H1 (cell line): ENCODE data around the gene NCAPG2. TPM values are rescaled to one million over a fixed set of nuclear protein-coding genes. Genes with fewer than 3 reads are reported as not detected.

Source experiments
- CTCF ChIA-PET: fragments of 300-600 bp; sonication (Branson Sonifier 250); formaldehyde crosslinking; loops from one replicate; lab custom pipeline; 2021; ENCODE audit not compliant: partially characterized antibody; lab: Charles Lee
- POLR2A ChIA-PET: fragments of 300-600 bp; sonication (Branson Sonifier 250); formaldehyde crosslinking; loops from one replicate; lab custom pipeline; 2021; ENCODE audit warnings: inconsistent platforms; ENCODE audit not compliant: partially characterized antibody; lab: Charles Lee
- DNase-seq, 2 experiments: peaks; one replicate each; pipeline versions ENCODE4 v3.0.0 to v3.0.0-alpha.2; 2010 to 2022; ENCODE audit warnings: low spot score in 2 of 2, low read depth in 1 of 2, mixed read lengths in 1 of 2
- FAIRE-seq: peaks from 2 replicates; lab custom pipeline; 2011; peaks lifted over from hg19 to GRCh38; lab: Jason Lieb, UNC
- H2AFZ ChIP-seq: 2 replicates; pipeline ENCODE4 v1.8.1; 2012; ENCODE audit warnings: low read length, inconsistent platforms
- H2AK5ac ChIP-seq: 2 replicates; pipeline ENCODE4 v1.6.1; 2013; ENCODE audit warnings: low read depth, low read length
- H2BK120ac ChIP-seq: replicated peaks from 2 replicates; pipeline ENCODE3; 2013; ENCODE audit warnings: low read depth, low read length, inconsistent platforms
- H2BK12ac ChIP-seq: 2 replicates; pipeline ENCODE4 v1.6.1; 2013; ENCODE audit warnings: low read depth, low read length
- H2BK15ac ChIP-seq: 2 replicates; pipeline ENCODE4 v1.6.1; 2013; ENCODE audit warnings: low read length
- H2BK20ac ChIP-seq: 2 replicates; pipeline ENCODE4 v1.6.1; 2013; ENCODE audit warnings: low read length
- H2BK5ac ChIP-seq: 2 replicates; pipeline ENCODE4 v1.6.1; 2013; ENCODE audit warnings: low read depth, low read length
- H3K14ac ChIP-seq: 2 replicates; pipeline ENCODE4 v1.6.1; 2013; ENCODE audit warnings: inconsistent platforms; ENCODE audit not compliant: insufficient read length
- H3K18ac ChIP-seq: 2 replicates; pipeline ENCODE4 v1.6.1; 2013; ENCODE audit warnings: low read length; ENCODE audit errors: extremely low read depth
- H3K23ac ChIP-seq: 2 replicates; pipeline ENCODE4 v1.6.1; 2013; ENCODE audit warnings: inconsistent platforms; ENCODE audit not compliant: insufficient read length
- H3K23me2 ChIP-seq: 2 replicates; pipeline ENCODE4 v1.6.1; 2013; ENCODE audit warnings: low read depth, low read length
- H3K27ac ChIP-seq: 2 replicates; pipeline ENCODE4 v1.6.1; 2011; ENCODE audit warnings: low read depth, low read length, inconsistent platforms
- H3K27me3 ChIP-seq, 4 experiments: replicated peaks in 1 of 4; 1 replicate in 1 of 4; 2 replicates in 3 of 4; pipeline versions ENCODE4 v1.6.1 to v1.8.1; 2011 to 2013; ENCODE audit warnings: low read length in 3 of 4, mild to moderate bottlenecking in 3 of 4, inconsistent platforms in 2 of 4, mixed read lengths in 2 of 4, moderate library complexity in 1 of 4; ENCODE audit not compliant: control insufficient read depth in 3 of 4, insufficient read depth in 3 of 4; ENCODE audit errors: extremely low read depth in 1 of 4
- H3K36me3 ChIP-seq, 4 experiments: 2 replicates each; pipeline versions ENCODE4 v1.6.1 to v1.8.1; 2011 to 2013; ENCODE audit warnings: mild to moderate bottlenecking in 4 of 4, low read length in 3 of 4, moderate library complexity in 2 of 4, control low read depth in 1 of 4, inconsistent platforms in 1 of 4; ENCODE audit not compliant: insufficient read depth in 4 of 4, control insufficient read depth in 2 of 4
- H3K4ac ChIP-seq: replicated peaks from 2 replicates; pipeline ENCODE3; 2013; ENCODE audit warnings: low read length, low read depth, mixed read lengths, inconsistent platforms; ENCODE audit not compliant: insufficient read length
- H3K4me1 ChIP-seq, 4 experiments: replicated peaks in 1 of 4; 1 replicate in 1 of 4; 2 replicates in 3 of 4; pipeline versions ENCODE4 v1.6.1 to v1.8.1; 2011 to 2013; ENCODE audit warnings: low read length in 3 of 4, inconsistent platforms in 2 of 4, mixed read lengths in 1 of 4; ENCODE audit not compliant: insufficient read depth in 4 of 4, control insufficient read depth in 3 of 4
- H3K4me2 ChIP-seq, 2 experiments: 2 replicates each; pipeline versions ENCODE4 v1.6.1 to v1.8.1; 2011 to 2013; ENCODE audit warnings: low read depth in 2 of 2, low read length in 2 of 2, control low read depth in 1 of 2, inconsistent platforms in 1 of 2, mild to moderate bottlenecking in 1 of 2; ENCODE audit not compliant: insufficient read depth in 1 of 2
- H3K4me3 ChIP-seq, 4 experiments: fragments of 200-600, 300-600 bp in 1 of 4; sonication (generic), shearing (Covaris generic), sonication (Bioruptor Twin) in 1 of 4; 2 replicates each; pipeline versions ENCODE4 v1.5.1 to v1.8.1; 2011 to 2016; ENCODE audit warnings: low read length in 4 of 4, low read depth in 3 of 4, control low read depth in 2 of 4, inconsistent platforms in 2 of 4, mild to moderate bottlenecking in 2 of 4, mixed read lengths in 1 of 4, moderate library complexity in 1 of 4; ENCODE audit not compliant: insufficient read depth in 2 of 4; ENCODE audit errors: extremely low read depth in 1 of 4
- H3K56ac ChIP-seq: replicated peaks from 2 replicates; pipeline ENCODE3; 2013; ENCODE audit warnings: low read depth, mild to moderate bottlenecking, mixed read lengths, low read length, inconsistent platforms; ENCODE audit not compliant: insufficient read length
- H3K79me1 ChIP-seq: 2 replicates; pipeline ENCODE4 v1.6.1; 2013; ENCODE audit warnings: low read depth, low read length, control low read depth
- H3K79me2 ChIP-seq, 2 experiments: 2 replicates each; pipeline versions ENCODE4 v1.6.1 to v1.8.1; 2012 to 2013; ENCODE audit warnings: low read length in 2 of 2, mild to moderate bottlenecking in 2 of 2, inconsistent platforms in 1 of 2; ENCODE audit not compliant: insufficient read depth in 2 of 2, control insufficient read depth in 1 of 2
- H3K9ac ChIP-seq, 4 experiments: replicated peaks in 1 of 4; 1 replicate in 1 of 4; 2 replicates in 3 of 4; pipeline versions ENCODE4 v1.6.1 to v1.8.1; 2011 to 2013; ENCODE audit warnings: low read depth in 3 of 4, low read length in 3 of 4, control low read depth in 2 of 4, mild to moderate bottlenecking in 2 of 4, moderate library complexity in 2 of 4, inconsistent platforms in 1 of 4; ENCODE audit errors: extremely low read depth in 1 of 4
- H3K9me3 ChIP-seq, 2 experiments: 2 replicates each; pipeline versions ENCODE4 v1.6.1 to v1.8.1; 2012 to 2013; ENCODE audit warnings: mild to moderate bottlenecking in 2 of 2, moderate library complexity in 2 of 2, control low read depth in 1 of 2, inconsistent platforms in 1 of 2, low read depth in 1 of 2, low read length in 1 of 2, mixed read lengths in 1 of 2; ENCODE audit not compliant: insufficient read depth in 2 of 2
- H4K20me1 ChIP-seq, 2 experiments: replicated peaks in 1 of 2; 2 replicates each; pipeline versions ENCODE3 to v1.8.1; 2011 to 2013; ENCODE audit warnings: inconsistent platforms in 2 of 2, low read length in 2 of 2, mild to moderate bottlenecking in 1 of 2; ENCODE audit not compliant: insufficient read depth in 2 of 2, control insufficient read depth in 1 of 2
- H4K5ac ChIP-seq: 2 replicates; pipeline ENCODE4 v1.6.1; 2013; ENCODE audit warnings: low read length, low read depth, mixed read lengths, inconsistent platforms; ENCODE audit not compliant: insufficient read length
- H4K8ac ChIP-seq: 2 replicates; pipeline ENCODE4 v1.8.0; 2013; ENCODE audit warnings: mild to moderate bottlenecking, moderate library complexity, low read length, inconsistent platforms; ENCODE audit not compliant: insufficient read depth; ENCODE audit errors: extremely low read depth
- H4K91ac ChIP-seq: replicated peaks from 2 replicates; pipeline ENCODE3; 2013; ENCODE audit warnings: low read length, mixed read lengths, inconsistent platforms; ENCODE audit not compliant: insufficient read length
- CHD2 ChIP-seq: IDR thresholded peaks from 2 replicates; pipeline ENCODE4 v1.6.1; 2012; ENCODE audit warnings: low read length, improper control_type of control experiment
- WGBS, 2 experiments: shearing (Covaris generic) in 1 of 2; methylation state at CpG; one replicate each; pipeline versions ENCODE4 v1.1.6 to v1.1.7; 2013 to 2015; ENCODE audit warnings: low lambda C conversion rate in 2 of 2, mixed read lengths in 2 of 2, inconsistent platforms in 1 of 2, low coverage in 1 of 2, missing lambda C conversion rate in 1 of 2; ENCODE audit not compliant: insufficient replicate concordance in 2 of 2, insufficient coverage in 1 of 2, insufficient read length in 1 of 2; ENCODE audit errors: extremely low coverage in 1 of 2, missing lambda C conversion rate in 1 of 2; 5-methylcytosine and 5-hydroxymethylcytosine counted together
- polyA plus RNA-seq, 7 experiments: library from polyadenylated mRNA; depleted of rRNA in 3 of 7; stranded (reverse) in 5 of 7; unstranded in 2 of 7; fragments of >200 nt in 5 of 7; fragments of 200-250 nt in 2 of 7; gene quantifications; 1 replicate in 5 of 7; 2 replicates in 1 of 7; 4 replicates in 1 of 7; pipeline versions ENCODE4 v1.2.1 to v1.2.3, GENCODE V29; 2011 to 2013; ENCODE audit warnings: missing spikeins in 2 of 7, mixed read lengths in 2 of 7
- total RNA-seq: library from RNA; stranded (reverse); fragmentation: NEBNext Ultra II Directional; extraction: Animal tissue kit (Norgen Biotek cat#: 25700); gene quantifications from 2 replicates; pipeline ENCODE4 v1.2.1, GENCODE V29; 2021

Gene NCAPG2
- total and polyA plus RNA-seq, 2 of the 8 experiments (the other 6 are each of a cell fraction or from before 2014, with no cell fraction given): 49.9 to 119 TPM

DNA sequence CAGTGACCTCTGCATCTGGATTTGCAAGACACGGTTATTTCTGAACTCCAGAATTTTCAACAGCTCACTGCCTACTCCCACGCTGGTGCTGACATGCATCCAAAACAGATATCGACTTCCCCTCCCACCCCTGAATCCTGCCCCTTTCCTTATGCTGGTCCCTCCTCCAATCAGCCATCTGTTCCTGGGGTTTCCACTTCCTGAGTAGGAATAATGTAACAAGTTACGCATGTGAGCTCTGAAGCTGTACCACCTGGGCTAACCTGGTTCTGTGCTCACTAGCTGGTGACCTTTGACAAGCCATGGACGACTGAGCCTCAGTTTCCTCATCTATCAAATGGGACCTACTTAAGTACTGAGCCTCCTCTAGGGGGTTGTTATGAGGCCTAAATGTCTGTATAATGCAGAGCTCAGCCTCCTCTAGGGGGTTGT lies 1.7 kb upstream of the NCAPG2 start:
- no peak for FAIRE-seq
- TF ChIP-seq CHD2: no peak

More for the DNA sequence above, 1.7 kb upstream of the NCAPG2 start:
- Histone ChIP-seq H4K20me1 (no peaks in the 10 kb centered on the region), H2AFZ (no peak overlapping the region), H3K27me3 (no peaks in the 10 kb centered on the region), H2BK12ac (no peak overlapping the region), H3K18ac (no peak overlapping the region), H3K4me1 (peaks cover 3 to 13% (median 10%) of the 10 kb centered on the region in 4 experiments; a peak in 6 of 7 replicates), H2AK5ac (no peak overlapping the region), H3K4me3 (no peak overlapping the region), H3K79me1 (no peaks in the 10 kb centered on the region; the same call in 1 of the 2 replicates), H4K91ac (no peak overlapping the region), H4K5ac (no peak overlapping the region), H3K23me2 (peaks cover 6% of the 10 kb centered on the region; the same call in 1 of the 2 replicates), H3K36me3 (peaks cover 0 to 5% (median 2%) of the 10 kb centered on the region in 4 experiments; a peak in 2 of 8 replicates), H3K14ac (no peak overlapping the region), H3K9ac (no peak overlapping the region), H2BK15ac (no peak overlapping the region), H2BK120ac (no peak overlapping the region), H3K23ac (no peak overlapping the region), H3K27ac (no peak overlapping the region), H3K79me2 (peaks cover 6 to 31% of the 10 kb centered on the region in 2 experiments), H4K8ac (no peak overlapping the region), H3K4me2 (peak overlapping the region in 1 of 2 experiments; percentile 83; a peak in 1 of 4 replicates), H2BK5ac (0 out of 2 replicates have a peak overlapping the region, but pooled peaks have one; percentile 18), H3K4ac (no peak overlapping the region), H3K9me3 (no peaks in the 10 kb centered on the region), H2BK20ac (no peak overlapping the region), H3K56ac (no peak overlapping the region)
- no peak for DNase-seq
- CTCF ChIA-PET: interaction anchor here (1.0 to 4.3 kb wide), 6 partner anchors 9 to 271 kb away, joined by 3 to 37 read pairs (median 3); no protein-coding TSS in a partner anchor
- 82% methylated on average over 5 of the region's 5 CpGs; no CpG with 5 or more reads in 1 of the 2 experiments for WGBS, 2 experiments
- POLR2A ChIA-PET: interaction anchor here (1.0 to 1.1 kb wide), 2 partner anchors 24 to 81 kb away, joined by 3 read pairs; no protein-coding TSS in a partner anchor
